ENCODE data around the gene SMIM17.
"Not testable (repeated sequence)": the region's sequence is repeated elsewhere in the genome, so short reads cannot be mapped to it uniquely, and the experiment has no call there.

Gene SMIM17

DNA sequence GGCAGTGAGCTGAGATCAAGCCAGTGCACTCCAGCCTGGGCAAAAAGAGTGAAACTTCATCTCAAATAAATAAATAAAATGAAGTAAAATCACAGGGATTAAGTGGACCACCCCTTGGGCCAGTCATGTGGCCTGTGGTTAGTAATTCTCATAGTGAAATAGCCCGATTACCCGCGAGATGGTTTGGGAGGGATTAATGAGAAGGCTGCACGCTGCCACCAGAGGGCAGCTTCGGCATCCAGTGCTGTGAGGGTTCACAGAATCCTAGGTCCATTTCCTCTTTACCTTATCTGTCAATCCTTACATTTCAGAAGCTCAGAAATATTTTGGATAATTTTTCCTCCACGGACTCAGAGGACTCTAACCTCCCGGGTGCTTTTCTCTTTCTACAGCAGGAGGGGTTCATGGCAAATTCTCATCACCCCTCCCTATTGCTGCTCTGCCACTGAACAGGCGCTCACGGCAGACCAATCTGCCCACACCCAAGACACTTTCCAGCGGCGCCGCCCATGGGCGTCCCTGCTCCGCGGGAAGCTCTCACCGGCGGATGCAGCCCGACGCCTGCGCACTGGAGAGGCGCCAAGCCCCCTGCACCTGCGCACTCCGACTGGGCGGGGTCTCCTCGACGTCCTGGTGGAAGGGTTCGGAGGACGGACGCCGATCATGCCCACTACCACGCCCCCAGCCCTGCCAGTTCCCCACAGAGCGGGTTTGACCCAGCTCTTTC, 17.6 kb downstream of the SMIM17 start:
- no peak for DNase-seq

DNA sequence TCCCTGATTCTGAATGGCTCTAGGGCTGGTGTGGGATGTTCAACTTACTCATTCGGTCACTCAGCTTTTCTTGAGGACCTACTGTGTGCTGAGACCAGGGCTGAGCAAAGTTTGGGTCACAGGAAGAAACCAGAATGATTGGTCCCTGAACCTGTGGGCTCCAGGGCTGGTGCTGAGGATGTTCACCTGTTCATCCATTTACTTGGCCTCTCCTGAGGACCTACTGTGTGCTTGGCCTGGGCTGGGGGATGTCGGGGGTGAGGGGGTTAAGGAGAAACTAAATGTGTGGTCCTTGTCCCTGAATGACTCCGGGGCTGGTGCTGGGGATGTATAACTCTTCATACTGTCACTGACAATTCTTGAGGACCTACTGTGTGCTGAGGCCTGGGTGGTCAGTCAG, 18.3 kb downstream of the SMIM17 start:
- no peak for DNase-seq

DNA sequence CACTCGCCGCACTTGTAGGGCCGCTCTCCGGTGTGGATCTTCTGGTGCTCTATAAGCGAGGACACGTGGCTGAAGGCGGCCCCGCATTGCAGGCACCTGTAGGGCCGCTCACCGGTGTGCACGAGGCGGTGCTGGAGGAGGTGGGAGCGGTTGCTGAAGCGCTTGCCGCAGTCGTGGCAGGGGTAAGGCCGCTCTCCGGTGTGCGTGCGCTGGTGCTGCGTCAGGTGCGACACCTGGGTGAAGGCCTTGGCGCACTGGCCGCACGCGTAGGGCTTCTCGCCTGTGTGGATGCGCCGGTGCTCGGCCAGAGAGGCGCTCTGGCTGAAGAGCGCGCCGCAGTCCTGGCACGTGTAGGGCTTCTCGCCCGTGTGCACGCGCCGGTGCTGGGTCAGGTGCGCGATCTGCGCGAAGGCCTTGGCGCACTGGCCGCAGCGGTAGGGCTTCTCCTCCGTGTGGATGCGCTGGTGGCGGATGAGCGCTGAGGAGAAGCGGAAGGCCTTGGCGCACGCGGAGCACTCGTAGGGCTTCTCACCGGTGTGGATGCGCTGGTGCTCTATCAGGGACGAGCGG, 21.1 kb downstream of the SMIM17 start:
- DNase-seq = no peak

DNA sequence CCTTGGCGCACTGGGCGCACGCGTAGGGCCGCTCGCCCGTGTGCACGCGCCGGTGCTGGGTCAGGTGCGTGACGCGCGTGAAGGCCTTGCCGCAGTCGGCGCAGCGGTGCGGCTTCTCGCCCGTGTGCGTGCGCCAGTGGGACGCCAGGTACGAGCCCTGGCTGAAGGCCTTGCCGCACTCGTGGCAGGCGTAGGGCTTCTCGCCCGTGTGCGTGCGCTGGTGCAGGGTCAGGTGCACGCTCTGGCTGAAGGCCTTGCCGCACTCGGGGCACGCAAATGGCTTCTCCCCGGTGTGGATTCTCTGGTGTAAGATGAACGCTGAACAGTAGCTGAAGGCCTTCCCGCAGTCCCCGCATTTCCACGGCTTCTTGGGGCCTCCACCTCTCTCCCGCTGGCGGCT, 21.6 kb downstream of the SMIM17 start:
- no peak for DNase-seq

DNA sequence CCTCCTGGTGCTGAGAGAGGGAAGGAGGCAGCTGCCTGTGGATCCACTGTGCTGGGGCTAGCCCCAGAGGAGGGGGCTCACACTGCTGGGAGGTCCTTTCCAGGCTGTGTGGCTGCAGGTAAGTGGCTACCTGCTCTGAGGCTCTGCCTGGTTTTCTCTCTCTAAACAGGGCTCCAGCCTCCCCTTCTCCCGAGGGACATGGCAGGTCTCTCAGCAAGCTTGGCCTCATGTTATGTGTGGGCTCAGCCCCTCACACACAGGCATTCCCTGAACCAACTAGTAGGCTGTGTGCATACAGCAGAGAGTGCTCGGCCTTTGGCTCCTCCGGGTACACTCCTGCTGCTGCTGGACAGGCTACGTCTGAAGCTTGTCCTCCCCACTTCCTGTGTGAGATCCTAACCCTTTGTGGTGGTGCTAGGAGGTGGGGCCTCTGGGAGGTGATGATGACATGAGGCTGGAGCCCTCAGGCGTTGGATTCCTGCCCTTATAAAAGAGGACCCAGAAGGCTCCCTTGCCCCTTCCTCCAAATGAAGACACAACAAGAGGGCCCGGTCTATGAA, 24.4 kb downstream of the SMIM17 start:
- DNase-seq = no peak

DNA sequence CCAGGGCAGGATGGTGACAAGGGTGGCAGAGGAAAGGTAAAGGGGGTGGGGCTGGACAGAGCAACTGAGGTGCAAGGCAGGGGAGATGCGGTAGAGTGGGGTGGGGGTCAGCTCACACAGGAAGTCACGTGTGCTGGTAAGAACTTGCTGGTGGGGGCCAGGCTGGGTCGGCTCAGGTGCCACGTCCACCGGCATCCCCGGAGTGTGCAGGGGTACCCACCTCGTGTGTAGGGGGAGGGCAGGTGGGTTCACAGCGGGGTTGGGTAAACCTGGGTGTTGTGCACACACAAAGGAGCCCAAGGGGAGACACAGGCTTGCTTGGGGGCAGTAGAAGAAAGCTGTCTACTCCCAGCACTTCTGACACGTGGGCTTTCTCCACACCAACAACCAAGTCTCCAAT, 25.7 kb downstream of the SMIM17 start:
- DNase-seq = no peak

DNA sequence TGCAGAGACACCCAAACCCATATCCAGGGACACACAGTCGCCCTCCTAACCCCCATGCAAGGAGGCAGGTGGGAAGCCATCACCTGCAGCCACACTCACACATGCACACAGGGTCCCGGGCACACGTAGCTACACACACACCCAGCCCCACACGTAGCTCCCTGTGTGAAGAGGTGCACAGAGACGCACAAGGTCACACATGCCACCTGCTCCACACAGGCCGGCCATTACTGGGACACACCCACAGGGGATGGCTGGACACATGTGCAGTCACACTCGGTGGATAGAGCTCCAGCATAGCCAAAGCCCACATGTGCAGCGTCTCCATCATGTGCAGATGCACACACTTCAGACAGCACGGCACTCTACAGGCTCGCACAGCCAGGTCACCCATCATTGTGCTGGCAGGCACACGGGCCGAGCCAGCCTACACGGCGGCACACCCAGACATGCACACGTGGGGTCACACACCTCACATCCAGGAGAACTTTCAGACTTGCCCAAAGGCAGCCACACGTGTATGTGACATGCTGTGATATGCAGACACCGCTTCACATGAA, 27.5 kb downstream of the SMIM17 start:
- no peak for DNase-seq

DNA sequence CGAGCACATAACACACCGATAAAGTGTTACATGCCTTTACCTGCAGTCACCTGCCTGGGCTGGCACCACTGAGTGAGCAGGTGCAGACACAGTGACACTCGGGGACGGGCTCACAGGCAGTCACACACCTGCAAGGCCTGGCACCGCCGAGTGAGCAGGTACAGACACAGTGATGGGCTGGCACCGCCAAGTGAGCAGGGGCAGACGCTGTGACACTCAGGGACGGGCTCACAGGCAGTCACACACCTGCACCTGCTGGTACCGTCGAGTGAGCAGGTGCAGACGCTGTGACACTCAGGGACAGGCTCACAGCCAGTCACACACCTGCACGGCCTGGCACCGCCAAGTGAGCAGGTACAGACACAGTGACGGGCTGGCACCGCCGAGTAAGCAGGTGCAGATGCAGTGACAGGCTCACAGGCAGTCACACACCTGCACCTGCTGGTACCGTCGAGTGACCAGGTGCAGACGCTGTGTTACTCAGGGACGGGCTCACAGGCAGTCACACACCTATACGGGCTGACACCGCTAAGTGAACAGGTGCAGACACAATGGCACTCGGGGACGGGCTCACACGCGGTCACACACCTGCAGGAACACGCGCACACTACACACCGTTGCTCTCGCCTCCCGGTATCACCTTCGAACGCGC, 28.1 kb downstream of the SMIM17 start:
- DNase-seq = no peak

DNA sequence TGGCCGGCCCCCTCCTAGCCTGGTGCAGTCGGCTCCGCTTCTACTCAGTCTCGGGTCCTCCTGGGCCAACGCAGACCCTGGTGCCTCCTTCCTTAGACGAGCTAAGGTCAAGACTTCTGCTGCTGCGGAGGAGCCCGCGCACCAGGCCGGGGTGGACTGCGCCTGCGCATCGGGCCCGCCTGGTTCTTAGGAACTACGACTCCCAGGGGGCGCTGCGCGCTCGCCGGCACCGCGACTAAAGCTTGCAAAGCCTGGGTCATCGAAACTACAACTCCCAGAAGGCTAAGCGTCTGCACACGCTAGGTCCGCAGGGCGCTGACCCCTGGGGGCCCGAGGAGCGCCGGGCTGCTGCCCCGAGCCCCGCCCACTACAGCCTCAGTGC, 28.6 kb downstream of the SMIM17 start, which contains the start of gene ZNF835:
Gene ZNF835, minus strand, starts transcription at position 145 of the 382 bp plus-strand sequence. CDS start 6,559 bp downstream, outside the sequence.
- peak; percentile 70 for DNase-seq

DNA sequence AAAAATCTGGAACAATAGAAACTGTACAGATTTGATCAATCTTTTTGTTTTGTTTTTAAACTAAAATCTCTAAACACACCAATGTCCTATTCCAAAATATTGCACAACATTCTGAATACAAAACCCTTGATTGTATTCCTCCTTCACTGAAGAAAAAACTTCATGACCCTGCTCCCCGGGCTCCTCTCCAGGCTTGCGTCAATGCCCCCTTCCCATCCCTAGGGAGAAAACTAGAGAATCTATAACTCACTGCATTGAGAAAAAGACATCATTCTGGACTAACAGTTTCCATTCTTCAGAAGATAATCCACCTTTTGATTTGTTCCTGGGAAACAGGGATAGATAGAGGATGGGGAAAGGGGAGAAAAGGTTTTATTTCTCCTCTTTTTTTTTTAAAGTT, 29.7 kb downstream of the SMIM17 start:
- DNase-seq = not testable (repeated sequence)

DNA sequence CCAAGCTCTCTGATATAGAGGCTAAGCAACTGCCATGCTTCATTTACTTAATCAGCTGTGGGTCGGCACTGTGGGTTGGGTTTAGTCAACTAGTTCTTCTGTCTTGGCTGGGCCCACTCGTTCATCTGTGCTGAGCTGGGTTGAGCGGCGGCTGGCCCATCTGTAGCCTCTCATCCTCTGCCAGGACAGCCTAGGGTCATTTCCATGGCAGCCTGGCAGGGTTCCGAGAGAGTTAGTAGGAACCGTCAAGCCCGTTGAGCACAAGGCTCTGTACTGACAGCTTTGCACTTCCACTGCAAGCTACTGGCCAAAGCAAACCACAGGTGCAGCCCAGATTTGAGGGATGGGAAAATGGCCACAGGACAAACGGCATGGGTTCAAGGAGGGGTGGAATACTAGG, 35.2 kb downstream of the SMIM17 start:
- no peak for DNase-seq

DNA sequence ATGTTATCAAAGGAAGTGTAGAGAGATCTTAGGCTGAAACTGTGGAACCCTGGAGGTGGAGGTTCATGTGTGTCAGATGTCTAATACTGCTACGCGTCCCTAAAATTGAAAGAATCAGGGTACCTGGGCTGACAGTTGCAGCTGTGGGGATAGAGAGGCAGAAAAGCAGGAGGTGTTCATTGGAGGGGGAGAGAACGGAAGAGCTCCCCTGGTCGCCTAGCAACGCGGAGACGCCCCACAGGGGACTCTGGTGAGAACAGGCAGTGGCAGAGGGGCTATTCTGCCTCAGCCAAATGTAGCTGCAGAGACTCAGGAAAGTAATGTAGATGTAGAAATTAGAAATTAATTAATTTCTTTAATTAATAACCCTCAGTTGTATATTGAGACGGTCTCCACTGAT, 38.7 kb downstream of the SMIM17 start:
- DNase-seq = no peak

DNA sequence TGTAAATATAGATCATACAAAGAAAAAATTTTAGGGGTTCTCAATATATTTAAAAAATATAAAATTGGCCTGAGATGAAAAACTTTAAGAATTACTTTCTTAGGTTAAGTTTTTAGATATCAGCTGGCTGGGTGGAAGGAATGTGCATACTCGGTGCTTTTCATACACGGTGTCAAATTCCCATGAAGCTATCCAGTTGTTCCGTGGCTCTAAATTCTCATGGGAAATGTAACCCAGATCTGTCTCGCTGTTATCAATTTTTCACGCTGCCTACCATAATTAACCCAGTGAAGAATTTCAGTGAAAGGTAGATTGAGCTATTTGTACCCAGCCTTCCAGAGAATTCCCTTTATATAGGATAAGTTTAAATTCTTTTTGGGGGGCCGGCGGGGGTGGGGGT, 40.2 kb downstream of the SMIM17 start:
- DNase-seq = no peak

DNA sequence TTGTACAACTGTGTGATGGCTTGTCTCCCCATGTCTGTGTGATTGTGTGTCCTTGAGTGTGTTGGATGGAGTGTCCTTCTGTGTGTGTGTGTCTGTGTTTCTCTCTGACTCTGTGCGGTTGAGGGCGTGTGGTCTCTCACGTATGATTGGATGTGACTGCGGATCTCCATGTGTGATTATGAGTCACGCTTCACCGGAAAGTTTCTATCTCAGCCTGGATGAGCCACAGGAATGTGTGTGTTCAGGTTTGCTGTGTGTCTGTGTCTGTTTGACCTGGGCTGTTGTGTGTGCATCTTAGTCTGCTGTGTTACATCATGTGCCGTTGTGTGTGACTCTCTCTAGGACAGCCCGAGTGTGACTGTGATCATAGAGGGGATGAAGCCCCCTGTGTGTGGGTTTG, 44.1 kb downstream of the SMIM17 start:
- no peak for DNase-seq

DNA sequence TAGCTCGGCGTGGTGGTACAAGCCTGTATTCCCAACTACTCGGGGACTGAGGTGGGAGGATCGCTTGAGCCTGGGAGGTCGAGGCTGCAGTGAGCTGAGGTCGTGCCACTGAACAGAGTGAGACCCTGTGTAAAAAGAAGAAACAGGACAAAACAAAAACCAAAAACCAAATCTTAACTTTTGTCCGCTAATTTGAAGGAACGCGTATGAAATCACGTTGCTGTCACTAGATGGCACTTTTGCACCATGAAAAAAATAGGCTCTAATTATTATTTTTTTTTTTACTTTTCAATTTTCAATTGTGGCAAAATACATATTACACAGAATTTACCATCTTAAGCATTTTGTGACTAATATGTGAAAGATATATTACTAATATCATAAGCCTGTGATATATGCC, 46.2 kb downstream of the SMIM17 start:
- no peak for DNase-seq

DNA sequence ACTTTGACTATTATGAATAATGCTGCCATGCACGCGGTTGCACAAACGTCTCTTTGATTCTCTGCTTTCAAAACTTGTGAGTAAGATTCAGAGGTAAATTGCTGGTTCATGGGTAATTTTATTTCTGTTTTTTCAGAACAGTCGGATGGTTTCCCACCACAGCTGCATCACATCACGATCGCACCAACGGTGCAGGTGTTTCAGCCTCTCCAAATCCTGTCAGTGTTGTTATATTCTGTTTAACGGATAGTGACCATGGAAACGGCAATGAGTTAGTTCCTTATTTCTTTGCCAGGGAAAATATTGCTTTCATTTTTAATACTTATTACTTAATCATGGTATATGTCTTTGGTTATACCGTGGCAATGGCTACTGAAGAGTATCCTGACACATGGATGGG, 47.7 kb downstream of the SMIM17 start:
- no peak for DNase-seq

DNA sequence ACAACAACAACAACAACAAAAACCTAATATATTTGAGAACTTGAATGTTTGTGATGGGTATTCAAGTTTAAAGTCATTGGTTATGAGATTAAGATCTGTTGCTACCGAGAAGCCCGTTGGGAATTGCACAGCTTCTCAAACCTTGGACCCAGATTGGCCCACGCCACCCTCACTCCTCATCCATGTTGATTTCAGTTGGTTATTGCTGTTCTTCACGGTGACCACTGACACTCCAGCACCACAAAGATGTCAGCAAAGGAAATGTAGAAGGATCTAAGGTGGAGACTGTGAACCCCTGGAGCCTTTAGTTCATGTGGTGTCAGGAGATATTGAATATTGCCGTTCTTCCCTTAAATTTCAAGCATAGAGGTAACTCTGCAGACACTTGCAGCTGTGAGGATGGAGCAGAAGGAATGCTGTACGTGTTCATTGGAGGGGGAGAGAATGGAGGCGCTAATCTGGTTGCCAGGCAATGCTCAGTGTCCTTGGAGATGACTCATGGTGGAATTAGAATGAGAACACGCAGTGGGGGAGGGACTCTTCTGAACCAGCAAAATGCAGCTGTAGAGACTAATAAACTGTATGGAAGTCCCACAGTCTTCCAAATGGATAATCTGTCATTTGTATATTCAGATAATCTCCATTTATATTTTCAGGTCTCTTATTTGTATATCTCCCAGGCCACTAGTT, 49.4 kb downstream of the SMIM17 start:
- no peak for DNase-seq

DNA sequence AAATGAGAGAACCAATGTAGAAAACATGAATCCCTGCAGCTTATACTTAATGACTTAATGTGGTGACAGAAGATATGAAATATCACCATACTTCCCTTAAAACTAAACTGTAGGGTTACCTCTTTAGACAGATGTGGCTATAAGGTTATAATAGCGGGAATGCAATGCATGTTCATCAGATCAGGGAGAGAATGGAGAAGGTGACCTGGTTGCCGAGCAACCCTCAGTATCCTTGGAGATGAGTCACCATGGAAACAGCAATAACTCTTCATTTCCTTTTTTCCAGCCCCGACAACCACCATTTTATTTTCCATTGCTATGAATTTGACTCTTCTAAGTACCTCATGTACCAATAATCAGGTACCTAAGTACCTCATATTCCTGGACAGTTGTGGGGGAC, 56.6 kb downstream of the SMIM17 start:
- DNase-seq = no peak

DNA sequence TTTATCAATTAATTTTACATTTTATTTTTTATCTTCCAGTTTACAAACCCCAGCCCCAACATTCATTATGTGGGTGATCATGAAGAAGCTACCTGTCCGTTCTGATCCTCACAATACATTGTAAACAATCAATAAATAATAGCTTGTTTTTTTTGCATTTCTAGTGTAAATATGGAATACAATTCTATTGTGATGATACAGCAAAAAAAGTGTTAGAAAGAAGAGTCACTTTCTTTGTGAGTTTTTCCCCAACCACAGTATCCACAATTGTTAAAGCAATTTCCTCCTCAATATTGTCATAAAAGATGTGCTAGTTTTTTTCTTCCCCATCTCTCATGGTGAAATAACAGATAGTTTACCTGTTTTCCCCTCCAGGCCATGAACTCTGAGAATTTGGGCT, 58.9 kb downstream of the SMIM17 start:
- DNase-seq = no peak

DNA sequence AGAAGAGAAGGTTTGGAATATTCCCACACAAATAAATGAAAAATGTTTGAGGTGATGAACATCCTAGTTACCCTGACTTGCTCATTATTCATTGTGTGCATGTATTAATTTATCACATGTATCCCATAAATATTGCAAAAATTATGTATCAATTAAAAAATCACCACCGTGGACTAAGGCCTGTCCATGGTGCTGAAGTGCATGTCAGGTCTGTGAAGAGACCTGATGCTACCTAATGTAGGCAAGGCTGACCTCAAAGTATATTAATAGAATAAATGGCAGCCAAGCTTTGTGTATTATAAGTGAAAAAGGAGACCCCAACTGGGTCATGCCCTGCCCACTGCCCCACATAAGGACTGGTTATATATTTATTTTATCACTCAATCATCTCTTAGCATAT, 63.0 kb downstream of the SMIM17 start:
- DNase-seq = no peak

Measured in activated CD4-positive, alpha-beta T cell treated with anti-CD3 and anti-CD28 coated beads, Interleukin-2, Interleukin-6, amounts not matched to agents 100 ng/mL and 50 ng/mL, durations not matched to agents 16 hours and 8 hours (primary cell).